DOHH2 (cell line): ENCODE results near the gene ATXN7L1.

Source experiments
- H3F3A ChIP-seq: fragments of 200-600 bp; sonication (generic), shearing (Covaris generic); 2 replicates; pipeline ENCODE4 v1.6.0; 2016; ENCODE audit warnings: antibody characterized with exemption, mild to moderate bottlenecking; ENCODE audit not compliant: control insufficient read depth, insufficient read depth
- H3K27ac ChIP-seq: fragments of 200-600 bp; sonication (generic); 2 replicates; pipeline ENCODE4 v1.5.1; 2014; ENCODE audit warnings: low read depth, mild to moderate bottlenecking, low read length, moderate library complexity
- H3K27me3 ChIP-seq: fragments of 200-600 bp; sonication (generic); 2 replicates; pipeline ENCODE4 v1.6.1; 2014; ENCODE audit warnings: mild to moderate bottlenecking, low read length, mixed read lengths; ENCODE audit not compliant: control insufficient read depth
- H3K36me3 ChIP-seq: fragments of 200-600 bp; sonication (generic); 2 replicates; pipeline ENCODE4 v1.6.1; 2014; ENCODE audit warnings: mild to moderate bottlenecking, low read length, moderate library complexity, mixed read lengths; ENCODE audit not compliant: control insufficient read depth
- H3K4me1 ChIP-seq: fragments of 200-600 bp; sonication (generic); 2 replicates; pipeline ENCODE4 v1.6.1; 2014; ENCODE audit warnings: mild to moderate bottlenecking, low read length, mixed read lengths; ENCODE audit not compliant: control insufficient read depth
- H3K4me2 ChIP-seq: fragments of 200-600 bp; sonication (generic); 2 replicates; pipeline ENCODE4 v1.6.0; 2014; ENCODE audit warnings: mild to moderate bottlenecking, low read length, moderate library complexity
- H3K4me3 ChIP-seq: fragments of 200-600 bp; sonication (generic); 2 replicates; pipeline ENCODE4 v1.5.1; 2014; ENCODE audit warnings: mild to moderate bottlenecking, low read length, mixed read lengths
- H3K79me2 ChIP-seq: fragments of 200-600 bp; sonication (generic); 2 replicates; pipeline ENCODE4 v1.6.1; 2014; ENCODE audit warnings: mild to moderate bottlenecking, low read length, mixed read lengths; ENCODE audit not compliant: control insufficient read depth
- H3K9me2 ChIP-seq: fragments of 200-600 bp; sonication (generic); replicated peaks from 2 replicates; pipeline ENCODE4 v1.6.1; 2014; ENCODE audit warnings: mild to moderate bottlenecking, low read length, mixed read lengths; ENCODE audit not compliant: control insufficient read depth
- H3K9me3 ChIP-seq: fragments of 200-600 bp; sonication (generic); 2 replicates; pipeline ENCODE4 v1.6.1; 2014; ENCODE audit warnings: antibody characterized with exemption, low read length, mixed read lengths; ENCODE audit not compliant: control insufficient read depth, insufficient read depth
- H4K20me1 ChIP-seq: fragments of 200-600 bp; sonication (generic); 2 replicates; pipeline ENCODE4 v1.6.0; 2014; ENCODE audit warnings: low read depth, mild to moderate bottlenecking, antibody characterized with exemption, low read length, moderate library complexity; ENCODE audit not compliant: control insufficient read depth, insufficient read depth
- CTCF ChIP-seq: fragments of 200-600 bp; sonication (generic); IDR thresholded peaks from one replicate; pipeline ENCODE4 v1.5.1; 2014; ENCODE audit warnings: antibody characterized with exemption, mild to moderate bottlenecking, low read depth, low read length; ENCODE audit not compliant: poor library complexity, severe bottlenecking
- EZH2phosphoT487 ChIP-seq: fragments of 200-600 bp; sonication (generic); IDR thresholded peaks from 2 replicates; pipeline ENCODE4 v1.6.1; 2017; ENCODE audit warnings: borderline replicate concordance, mild to moderate bottlenecking, antibody characterized with exemption, low read length, moderate library complexity, mixed read lengths

The ATXN7L1 gene

GRCh38 chr7:105745681-105746330 is 130.6 kb downstream of the ATXN7L1 start:
- TF ChIP-seq EZH2phosphoT487 (no peak), CTCF (no peak)
- H3F3A ChIP-seq, result no peaks in the 10 kb centered on the region
- H3K27ac ChIP-seq, result no peak overlapping the region
- no peaks in the 10 kb centered on the region for H3K79me2 ChIP-seq
- no peak overlapping the region for H3K4me2 ChIP-seq
- H3K9me2 ChIP-seq, result no peaks in the 10 kb centered on the region
- peaks cover 36% of the 10 kb centered on the region for H3K27me3 ChIP-seq
- no peaks in the 10 kb centered on the region for H3K9me3 ChIP-seq
- H4K20me1 ChIP-seq, result no peaks in the 10 kb centered on the region
- no peak overlapping the region for H3K4me3 ChIP-seq
- H3K4me1 ChIP-seq, result peaks cover 15% of the 10 kb centered on the region
- H3K36me3 ChIP-seq, result no peaks in the 10 kb centered on the region

- no peak for TF ChIP-seq CTCF
- TF ChIP-seq EZH2phosphoT487, result no peak
- H3K27ac ChIP-seq, result no peak overlapping the region
- H3K27me3 ChIP-seq, result peaks cover 36% of the 10 kb centered on the region
Observed at GRCh38 chr7:105744258-105744657, 132.1 kb downstream of the ATXN7L1 start.

GRCh38 chr7:105743351-105744090 is 132.9 kb downstream of the ATXN7L1 start:
- Histone ChIP-seq H3K4me1 (peaks cover 15% of the 10 kb centered on the region), H3K36me3 (no peaks in the 10 kb centered on the region), H3K4me3 (no peak overlapping the region), H3K4me2 (peak overlapping the region; percentile 3; the same call in 1 of the 2 replicates), H3K9me3 (no peaks in the 10 kb centered on the region), H3K9me2 (no peaks in the 10 kb centered on the region), H4K20me1 (no peaks in the 10 kb centered on the region), H3K27ac (no peak overlapping the region), H3F3A (no peaks in the 10 kb centered on the region), H3K79me2 (no peaks in the 10 kb centered on the region), H3K27me3 (peaks cover 36% of the 10 kb centered on the region)
- TF ChIP-seq EZH2phosphoT487 (no peak), CTCF (no peak)

More at GRCh38 chr7:105744258-105744657, 132.1 kb downstream of the ATXN7L1 start:
- Histone ChIP-seq H3K36me3 (no peaks in the 10 kb centered on the region), H3K4me1 (peaks cover 15% of the 10 kb centered on the region), H4K20me1 (no peaks in the 10 kb centered on the region), H3F3A (no peaks in the 10 kb centered on the region), H3K79me2 (no peaks in the 10 kb centered on the region), H3K9me2 (no peaks in the 10 kb centered on the region), H3K4me2 (no peak overlapping the region), H3K9me3 (no peaks in the 10 kb centered on the region), H3K4me3 (no peak overlapping the region)
